ENCODE measurements around the gene EGLN1.
"Not testable (repeated sequence)": the region's sequence is repeated elsewhere in the genome, so short reads cannot be mapped to it uniquely, and the experiment has no call there.

- not testable (repeated sequence) for TF ChIP-seq CTCF, POLR2A (IDR thresholded peaks at IDR 0.05)
These were observed 73.2 kb downstream of the EGLN1 start for GRCh38 chr1:231348856-231349255.
